Hypothalamus (tissue), 51 donors: ENCODE results near the gene ITFG2.
"Not testable (repeated sequence)": the region's sequence is repeated elsewhere in the genome, so short reads cannot be mapped to it uniquely, and the experiment has no call there.

Source experiments
- DNase-seq, 51 donors: peaks; one replicate each; lab custom pipeline; 2025; lab: John Stamatoyannopoulos, UW

Gene ITFG2

GRCh38 chr12:2858334-2858733 is 45.9 kb downstream of the ITFG2 start:
- no peak for DNase-seq

GRCh38 chr12:2858944-2859421 is 46.5 kb downstream of the ITFG2 start:
- DNase-seq: no peak

GRCh38 chr12:2860170-2860569 is 47.7 kb downstream of the ITFG2 start:
- no peak for DNase-seq

GRCh38 chr12:2862876-2863275 is 50.4 kb downstream of the ITFG2 start:
- no peak for DNase-seq

- not testable (repeated sequence) for DNase-seq
Observed at GRCh38 chr12:2863402-2863801, 50.9 kb downstream of the ITFG2 start.

GRCh38 chr12:2864198-2864597 is 51.7 kb downstream of the ITFG2 start:
- no peak for DNase-seq

- not testable (repeated sequence) for DNase-seq
Observed at GRCh38 chr12:2868986-2869632, 56.6 kb downstream of the ITFG2 start.
